Heart left ventricle (tissue), 13 donors: ENCODE measurements around the gene TRDN.

Experiments
- CTCF ChIP-seq, 12 donors: fragments of 200-600 bp; sonication (generic) in 4 of 12; IDR thresholded peaks; one replicate each; pipeline versions ENCODE4 v1.5.0 to v1.8.0; 2018 to 2022; ENCODE audit warnings: antibody characterized with exemption in 12 of 12, mild to moderate bottlenecking in 5 of 12
- POLR2A ChIP-seq, 2 donors: fragments of 450-650 bp; IDR thresholded peaks; one replicate each; pipeline ENCODE4 v1.6.1; 2017; ENCODE audit warnings: antibody characterized with exemption in 2 of 2, mild to moderate bottlenecking in 2 of 2, moderate library complexity in 2 of 2
- donor health status: ischemic (EF 13 %, LVEDD 7.1; RV severe dilation, severe dysfunction).
- donor health status: DM: no; HTN: yes; CAD: no.
- donor health status: DM: no; HTN: no; CAD: no.
- donor health status: ischemic (EF 25% LVEDD 6.9; RV normal size, moderate dysfunction).
- donor health status: ischemic (EF 25% LVEDD 5.7; RV mildly dilated, moderate dysfunction).
- donor health status: ischemic (EF 35%, LVEDD 5.7; RV mildly dilated, moderate dysfunction).
- donor health status: nonischemic (EF 11% LVEDD 7.7; RV severe dilation, severe dysfunction).
- donor health status: DM: yes; HTN: yes; CAD: no.
- donor health status: PGD.
- donor health status: ischemic (EF 29% LVEDD 5.4; RV normal size, mild dysfunction).
- donor health status: nonischemic (EF 23%, LVEDD 6.1; RV moderate dilation, normal function).

DNA sequence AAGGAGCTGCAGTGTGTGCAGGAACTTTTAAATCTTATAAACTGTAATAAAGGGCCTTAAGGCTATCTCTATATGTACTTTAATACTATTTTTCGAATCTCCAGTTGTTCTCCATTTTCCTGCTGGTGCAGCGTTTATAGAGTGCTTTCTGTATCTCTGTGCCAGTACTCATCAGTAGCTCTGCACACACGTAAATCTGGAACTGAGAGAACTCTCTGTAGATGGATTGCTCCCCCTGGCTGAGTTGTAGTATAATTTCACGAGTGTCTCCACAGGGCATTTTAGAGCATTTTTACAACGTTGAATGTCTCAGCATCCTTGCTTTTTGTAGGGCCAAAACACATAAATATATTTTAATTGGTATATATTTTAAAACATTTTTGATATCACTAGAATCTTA lies 256.5 kb downstream of the TRDN start:
- peak in 8 of 12 donors; percentile 8 to 45 (median 30) for TF ChIP-seq CTCF (IDR thresholded peaks at IDR 0.05)
- no peak for TF ChIP-seq POLR2A (IDR thresholded peaks at IDR 0.05)
